HG03175 (cell line): Measurements from ENCODE around the gene SLC39A6.
"Not testable (repeated sequence)": the region's sequence is repeated elsewhere in the genome, so short reads cannot be mapped to it uniquely, and the experiment has no call there.

Source experiments
- ATAC-seq: cut with Tn5 transposase; IDR thresholded peaks from one replicate; pipeline ENCODE4 v1.9.1; 2021; ENCODE audit warnings: mild to moderate bottlenecking, moderate library complexity; ENCODE audit not compliant: unreplicated experiment

Gene SLC39A6

GRCh38 chr18:36064809-36065079, 64.4 kb downstream of the SLC39A6 start:
- ATAC-seq: not testable (repeated sequence)

- no peak for ATAC-seq
Observed at GRCh38 chr18:36064027-36064808, 64.9 kb downstream of the SLC39A6 start.

DNA sequence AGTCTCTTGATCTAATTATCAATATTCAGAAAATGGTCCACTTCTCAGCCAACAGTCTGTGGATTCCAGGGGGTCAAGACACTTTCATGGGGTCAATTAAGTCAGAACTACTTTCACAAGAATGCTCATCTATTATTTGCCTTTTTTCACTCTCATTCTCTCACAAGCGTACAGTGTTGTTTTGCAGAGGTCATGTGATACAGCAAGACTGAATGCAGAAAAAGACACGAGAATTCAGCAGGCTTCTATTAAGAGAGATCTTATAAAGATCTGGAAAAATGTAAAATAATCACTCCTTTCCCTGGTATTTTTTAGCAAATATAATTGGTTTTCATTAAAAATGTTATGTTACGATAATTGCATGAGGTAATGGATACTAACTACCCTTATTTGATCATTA, 70.5 kb downstream of the SLC39A6 start:
- no peak for ATAC-seq
